Measurements from ENCODE around the gene TTBK2.
"Not testable (repeated sequence)": the region's sequence is repeated elsewhere in the genome, so short reads cannot be mapped to it uniquely, and the experiment has no call there.

Gene TTBK2

GRCh38 chr15:42826251-42826890 is 94.2 kb downstream of the TTBK2 start:
- no peak for DNase-seq (ENCODE audit: low read depth)

GRCh38 chr15:42825599-42825998 is 95.0 kb downstream of the TTBK2 start:
- DNase-seq (ENCODE audit: low read depth), result no peak

GRCh38 chr15:42820811-42821210 is 99.8 kb downstream of the TTBK2 start:
- no peak for DNase-seq (ENCODE audit: low read depth)

- DNase-seq (ENCODE audit: low read depth), result no peak
These were observed 100.8 kb downstream of the TTBK2 start for GRCh38 chr15:42819786-42820185.

- DNase-seq (ENCODE audit: low read depth), result no peak
These were observed 109.1 kb downstream of the TTBK2 start for GRCh38 chr15:42811433-42811832.

GRCh38 chr15:42808913-42809312 is 111.7 kb downstream of the TTBK2 start:
- DNase-seq (ENCODE audit: low read depth), result no peak

GRCh38 chr15:42805266-42805665 is 115.3 kb downstream of the TTBK2 start:
- DNase-seq (ENCODE audit: low read depth), result no peak

- no peak for DNase-seq (ENCODE audit: low read depth)
These were observed 115.8 kb downstream of the TTBK2 start for GRCh38 chr15:42804739-42805138.

- no peak for DNase-seq (ENCODE audit: low read depth)
These were observed 117.1 kb downstream of the TTBK2 start for GRCh38 chr15:42803436-42803835.

GRCh38 chr15:42802168-42802567 is 118.4 kb downstream of the TTBK2 start:
- no peak for DNase-seq (ENCODE audit: low read depth)

GRCh38 chr15:42800731-42801474 is 119.7 kb downstream of the TTBK2 start:
- DNase-seq (ENCODE audit: low read depth), result no peak

GRCh38 chr15:42798802-42799201 is 121.8 kb downstream of the TTBK2 start:
- DNase-seq (ENCODE audit: low read depth), result no peak

GRCh38 chr15:42796955-42797782 is 123.4 kb downstream of the TTBK2 start:
- no peak for DNase-seq (ENCODE audit: low read depth)

GRCh38 chr15:42788725-42789124 is 131.9 kb downstream of the TTBK2 start:
- DNase-seq (ENCODE audit: low read depth), result no peak

GRCh38 chr15:42786978-42787377 is 133.6 kb downstream of the TTBK2 start:
- no peak for DNase-seq (ENCODE audit: low read depth)

GRCh38 chr15:42785569-42785968 is 135.0 kb downstream of the TTBK2 start:
- DNase-seq (ENCODE audit: low read depth), result no peak

GRCh38 chr15:42784705-42785104 is 135.9 kb downstream of the TTBK2 start:
- no peak for DNase-seq (ENCODE audit: low read depth)

- no peak for DNase-seq (ENCODE audit: low read depth)
These were observed 137.9 kb downstream of the TTBK2 start for GRCh38 chr15:42782716-42783115.

GRCh38 chr15:42775416-42775815 is 145.2 kb downstream of the TTBK2 start:
- DNase-seq (ENCODE audit: low read depth), result no peak

GRCh38 chr15:42772901-42773300 is 147.7 kb downstream of the TTBK2 start:
- no peak for DNase-seq (ENCODE audit: low read depth)

GRCh38 chr15:42772144-42772543 is 148.4 kb downstream of the TTBK2 start:
- DNase-seq (ENCODE audit: low read depth), result no peak

- not testable (repeated sequence) for DNase-seq (ENCODE audit: low read depth)
These were observed 154.5 kb downstream of the TTBK2 start for GRCh38 chr15:42766109-42766508.

All from stimulated activated CD8-positive, alpha-beta memory T cell treated with anti-CD3 and anti-CD28 coated beads, Interleukin-4, amount 100 ng/mL, for 24 hours (primary cell).